GM12874 (cell line): Measurements from ENCODE around the gene LGALS4.

Source experiments
- TF ChIP-seq, protein P1 (sequence below): IDR thresholded peaks from 2 replicates; pipeline ENCODE4 v1.5.1; 2011; ENCODE audit warnings: low read depth, mild to moderate bottlenecking, control low read depth, low read length, moderate library complexity; ENCODE audit not compliant: insufficient read depth

LGALS4 gene

DNA sequence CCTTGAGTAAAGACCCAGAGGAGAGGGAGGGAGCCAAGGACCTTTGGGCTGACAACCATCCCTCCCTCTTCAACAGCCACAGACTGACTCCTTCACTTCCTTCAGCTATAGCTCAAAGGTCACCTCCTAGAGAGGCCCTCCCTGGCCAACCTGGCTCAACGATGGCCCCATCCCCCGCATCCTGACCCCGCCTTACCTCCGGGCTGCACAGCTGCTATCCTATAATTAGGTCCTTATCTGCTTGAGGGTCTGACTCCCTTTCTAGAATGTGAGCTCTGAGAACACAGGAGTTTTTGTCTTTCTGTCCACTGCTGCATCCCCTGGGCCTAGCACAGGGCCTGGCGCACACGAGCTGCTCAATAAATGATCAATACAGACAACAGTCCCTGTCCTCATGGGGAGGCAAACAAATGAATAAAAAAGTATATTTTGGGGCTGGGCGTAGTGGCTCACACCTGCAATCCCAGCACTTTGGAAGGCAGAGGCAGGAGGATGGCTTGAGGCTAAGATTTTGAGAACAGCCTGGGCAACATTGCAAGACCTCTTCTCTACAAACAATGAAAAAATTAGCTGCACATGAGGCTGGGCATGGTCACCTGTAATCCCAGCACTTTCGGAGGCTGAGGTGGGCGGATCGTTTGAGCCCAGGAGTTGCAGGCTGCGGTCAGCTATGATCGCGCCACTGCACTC is 6.6 kb upstream of the LGALS4 start:
- TF ChIP-seq, protein P1, sequence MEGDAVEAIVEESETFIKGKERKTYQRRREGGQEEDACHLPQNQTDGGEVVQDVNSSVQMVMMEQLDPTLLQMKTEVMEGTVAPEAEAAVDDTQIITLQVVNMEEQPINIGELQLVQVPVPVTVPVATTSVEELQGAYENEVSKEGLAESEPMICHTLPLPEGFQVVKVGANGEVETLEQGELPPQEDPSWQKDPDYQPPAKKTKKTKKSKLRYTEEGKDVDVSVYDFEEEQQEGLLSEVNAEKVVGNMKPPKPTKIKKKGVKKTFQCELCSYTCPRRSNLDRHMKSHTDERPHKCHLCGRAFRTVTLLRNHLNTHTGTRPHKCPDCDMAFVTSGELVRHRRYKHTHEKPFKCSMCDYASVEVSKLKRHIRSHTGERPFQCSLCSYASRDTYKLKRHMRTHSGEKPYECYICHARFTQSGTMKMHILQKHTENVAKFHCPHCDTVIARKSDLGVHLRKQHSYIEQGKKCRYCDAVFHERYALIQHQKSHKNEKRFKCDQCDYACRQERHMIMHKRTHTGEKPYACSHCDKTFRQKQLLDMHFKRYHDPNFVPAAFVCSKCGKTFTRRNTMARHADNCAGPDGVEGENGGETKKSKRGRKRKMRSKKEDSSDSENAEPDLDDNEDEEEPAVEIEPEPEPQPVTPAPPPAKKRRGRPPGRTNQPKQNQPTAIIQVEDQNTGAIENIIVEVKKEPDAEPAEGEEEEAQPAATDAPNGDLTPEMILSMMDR = no peak

DNA sequence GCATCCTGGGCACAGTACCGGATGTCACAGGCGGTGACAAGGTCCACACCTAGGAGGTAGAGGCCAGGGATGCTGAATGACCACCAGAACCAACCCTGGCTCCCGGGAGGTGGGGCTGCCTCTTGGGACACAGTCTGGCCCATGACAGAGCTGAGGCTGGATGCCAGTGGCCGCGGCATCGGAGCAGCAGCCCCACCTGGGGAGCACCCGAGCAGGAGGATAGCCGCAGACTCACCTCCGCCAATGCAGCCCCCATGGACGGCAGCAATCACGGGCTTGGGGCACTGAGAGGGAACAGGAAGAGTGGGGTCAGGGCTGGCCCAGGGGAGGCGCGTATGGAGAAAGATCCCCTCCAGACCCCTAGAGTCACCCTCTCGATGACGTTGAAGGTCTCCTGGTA is 4.3 kb upstream of the LGALS4 start:
- TF ChIP-seq, protein P1 = no peak

DNA sequence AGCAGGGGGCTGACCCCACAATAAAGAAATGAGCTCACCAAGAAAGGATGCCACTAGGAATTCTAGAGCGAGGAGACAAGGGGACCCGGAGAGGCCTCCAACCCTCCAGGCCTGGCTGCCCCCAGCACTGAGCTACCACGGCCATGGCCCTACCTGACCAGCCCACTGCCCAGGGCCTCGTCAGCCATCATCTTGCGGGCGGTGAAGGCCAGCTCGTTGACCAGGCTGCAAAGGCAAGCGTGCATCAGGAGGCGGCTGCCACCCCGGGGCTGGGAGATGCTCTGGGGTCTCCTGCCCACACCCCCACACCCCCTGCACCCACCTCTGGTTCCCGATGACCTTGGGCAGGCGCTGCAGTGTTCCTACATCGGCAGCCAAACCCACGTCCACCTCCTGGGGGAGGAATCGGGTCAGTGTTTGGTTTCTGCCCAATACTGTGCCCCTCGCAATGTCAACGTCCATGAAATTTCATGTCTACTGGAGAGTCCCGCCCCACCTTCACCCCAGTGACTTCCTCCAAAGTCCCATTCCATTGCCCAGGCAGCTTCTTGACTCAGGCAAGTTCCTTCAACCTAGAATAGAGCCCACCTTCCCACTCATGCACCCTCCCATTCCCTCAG is 3.5 kb upstream of the LGALS4 start:
- TF ChIP-seq, protein P1 = no peak

DNA sequence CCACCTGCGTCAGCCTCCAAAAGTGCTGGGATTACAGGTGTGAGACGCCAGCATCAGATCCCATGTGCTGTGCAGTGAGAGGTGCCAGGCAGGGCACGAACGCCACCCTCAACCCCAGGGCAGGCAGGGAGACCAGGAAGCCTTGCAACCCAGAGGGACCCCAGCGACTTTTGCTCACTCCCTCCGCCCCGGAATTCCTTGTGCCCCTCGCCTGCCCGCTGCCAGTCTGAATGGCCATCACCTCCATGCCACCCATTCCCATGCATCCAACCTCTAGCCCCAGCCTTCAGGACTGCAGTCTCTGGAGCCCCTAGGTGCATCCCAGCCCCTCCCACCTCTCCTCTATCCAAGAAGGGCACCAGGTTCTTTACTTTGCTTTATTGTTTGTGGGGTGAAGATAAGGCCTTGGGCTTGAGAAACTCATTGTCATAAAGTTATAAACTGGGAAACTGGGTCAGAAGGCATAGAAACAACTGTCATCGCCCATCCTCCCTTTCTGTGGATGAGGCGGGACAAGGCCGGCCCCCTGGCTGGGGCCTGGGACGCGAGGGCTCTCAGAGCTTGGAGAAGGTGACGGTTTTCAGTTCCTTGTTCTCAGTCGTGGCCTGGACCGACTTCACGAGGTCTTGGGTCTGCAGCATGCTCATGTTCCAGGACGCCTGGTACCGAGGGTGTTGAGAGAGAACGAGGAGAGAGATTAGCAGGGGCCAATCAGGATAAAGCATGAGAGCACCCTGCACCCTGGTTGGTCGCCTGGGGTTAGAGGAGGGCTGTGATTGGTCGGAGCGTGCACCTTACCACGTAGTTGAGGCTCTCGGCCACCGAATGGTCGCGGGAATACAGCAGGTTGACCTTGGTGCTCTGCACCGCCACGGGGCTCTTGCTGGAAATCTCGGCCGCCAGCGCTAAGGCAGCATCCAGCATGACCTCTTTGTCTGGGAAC is 2.6 kb upstream of the LGALS4 start:
- TF ChIP-seq, protein P1 = no peak

DNA sequence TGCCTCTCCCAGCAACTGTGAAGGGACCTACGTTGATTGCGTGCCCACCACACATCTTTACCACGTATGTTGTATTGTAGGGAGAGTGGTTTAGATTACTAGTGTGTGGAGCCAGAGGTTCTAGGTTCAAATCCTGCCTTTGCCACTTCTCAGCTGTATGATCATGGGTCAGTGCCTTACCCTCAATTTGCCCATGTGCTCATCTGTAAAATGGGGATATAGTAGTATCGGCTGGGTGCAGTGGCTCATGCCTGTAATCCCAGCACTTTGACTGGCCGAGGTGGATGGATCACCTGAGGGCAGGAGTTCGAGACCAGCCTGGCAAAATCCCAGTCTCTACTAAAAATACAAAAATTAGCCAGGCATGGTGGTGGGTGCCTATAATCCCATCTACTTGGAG is 578 bp upstream of the LGALS4 start:
- TF ChIP-seq, protein P1 = no peak

DNA sequence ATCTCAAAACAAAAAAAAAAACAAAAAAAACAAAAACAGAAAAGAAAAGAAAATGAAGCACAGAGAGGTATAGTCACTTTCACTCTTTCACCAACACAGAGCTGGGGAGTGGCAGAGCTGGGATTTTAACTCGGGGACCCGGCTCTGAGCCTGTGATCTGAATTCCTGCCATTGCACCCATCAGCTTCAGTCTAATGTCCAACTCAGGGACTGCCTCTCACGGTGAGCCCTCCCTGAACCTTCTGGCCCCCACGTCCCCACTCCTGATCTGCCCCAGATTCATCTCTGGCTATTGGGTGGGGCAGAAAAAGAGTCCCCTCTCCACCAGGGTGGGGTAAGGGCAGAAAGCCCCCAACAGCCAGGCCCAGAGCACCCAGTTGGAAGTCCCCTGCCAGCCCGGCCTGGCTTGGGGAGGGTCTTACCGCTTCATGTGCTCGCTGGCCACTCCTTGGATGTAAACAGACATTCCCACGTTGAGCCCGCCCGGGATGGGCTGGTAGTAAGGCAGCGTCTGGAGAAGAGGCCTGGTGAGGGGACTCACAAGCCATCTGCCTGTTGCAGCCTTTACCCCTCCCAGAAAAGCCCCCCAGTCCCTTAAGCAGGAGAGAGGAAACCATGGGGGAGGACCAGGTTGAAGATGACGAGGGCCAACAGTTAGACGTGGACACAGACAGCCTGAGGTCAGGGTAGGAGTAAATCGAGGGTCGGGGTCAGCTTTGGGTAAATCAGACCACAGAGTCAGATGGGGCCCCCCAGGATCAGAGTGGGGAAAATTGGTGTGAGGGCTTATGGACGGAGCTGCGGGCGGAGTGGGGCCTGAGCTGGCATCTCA is 520 bp downstream of the LGALS4 start:
- TF ChIP-seq, protein P1 = no peak
